Mammary epithelial cell (primary cell): ENCODE measurements around the gene NRTN.

ENCODE experiments used
- CTCF ChIP-seq, 2 donors: IDR thresholded peaks in 1 of 2; conservative IDR thresholded peaks in 1 of 2; 2 replicates each; pipeline ENCODE4 v1.5.1; 2011 to 2012; ENCODE audit warnings: inconsistent platforms in 2 of 2, low read length in 2 of 2, mild to moderate bottlenecking in 2 of 2, control low read depth in 1 of 2, low read depth in 1 of 2; ENCODE audit not compliant: insufficient read depth in 1 of 2; ENCODE audit errors: extremely low read depth in 1 of 2
- EZH2 ChIP-seq: IDR thresholded peaks from 2 replicates; pipeline ENCODE4 v1.6.1; 2012; ENCODE audit warnings: low read length, inconsistent platforms, borderline replicate concordance

GRCh38 chr19:5805462-5806132 lies 730 bp downstream of the NRTN start:
- TF ChIP-seq CTCF (conservative IDR thresholded peaks at IDR 0.05 in 1 of 2, IDR thresholded peaks at IDR 0.05 in 1 of 2; ENCODE audit: extremely low read depth in 1 of 2, insufficient read depth in 1 of 2, low read depth in 1 of 2, low read length in 2 of 2) (peak; percentile 38 to 74), EZH2 (peak; percentile 51)
